ENCODE results near the gene PHGDH.
A peak's percentile ranks its signal among the peaks of the same experiment; 100 is the strongest.
"Not testable (repeated sequence)": the region's sequence is repeated elsewhere in the genome, so short reads cannot be mapped to it uniquely, and the experiment has no call there.

The PHGDH gene

DNA sequence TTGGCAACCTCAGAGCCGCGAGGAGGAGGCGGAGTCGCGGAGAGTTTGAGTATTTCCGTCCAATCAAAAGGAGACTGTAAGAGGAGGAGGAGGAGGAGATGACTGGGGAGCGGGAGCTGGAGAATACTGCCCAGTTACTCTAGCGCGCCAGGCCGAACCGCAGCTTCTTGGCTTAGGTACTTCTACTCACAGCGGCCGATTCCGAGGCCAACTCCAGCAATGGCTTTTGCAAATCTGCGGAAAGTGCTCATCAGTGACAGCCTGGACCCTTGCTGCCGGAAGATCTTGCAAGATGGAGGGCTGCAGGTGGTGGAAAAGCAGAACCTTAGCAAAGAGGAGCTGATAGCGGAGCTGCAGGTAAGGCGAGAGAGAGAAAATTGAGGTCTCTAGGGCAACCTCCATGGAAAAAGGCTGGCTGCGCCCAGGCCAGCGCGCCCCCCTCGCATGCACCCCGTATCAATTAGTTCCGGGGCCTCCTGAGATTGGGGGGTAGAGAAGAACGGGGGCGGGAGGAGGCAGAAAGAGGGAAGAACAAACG lies at the start of gene PHGDH:
TSS of gene PHGDH (plus strand) at position 131 of the 538 bp plus-strand sequence. CDS start at position 220, 89 bp downstream.
- DNase-seq = peak; percentile 27 to 36

DNA sequence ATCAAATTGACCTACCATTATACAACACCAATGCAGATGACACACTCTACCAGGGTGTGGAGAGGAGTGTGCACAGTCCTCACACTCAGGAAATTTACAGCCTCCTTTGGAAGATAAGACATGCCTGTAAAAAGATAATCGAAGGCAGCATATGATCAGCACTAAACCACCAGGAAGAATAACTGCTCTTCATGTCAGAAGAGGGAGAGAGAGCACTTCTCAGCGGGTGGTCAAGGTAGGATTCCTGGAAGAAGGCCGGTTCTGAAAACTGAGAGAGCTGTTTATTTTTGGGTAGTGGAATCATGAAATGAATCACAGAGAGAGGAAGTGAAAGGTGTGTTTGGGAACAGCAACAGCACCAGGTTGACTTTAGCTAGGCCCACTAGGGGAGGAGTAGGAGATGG lies 49.7 kb upstream of the PHGDH start:
- no peak for DNase-seq

- no peak for DNase-seq
Observed at GRCh38 chr1:119664067-119664466, 47.7 kb upstream of the PHGDH start.

DNA sequence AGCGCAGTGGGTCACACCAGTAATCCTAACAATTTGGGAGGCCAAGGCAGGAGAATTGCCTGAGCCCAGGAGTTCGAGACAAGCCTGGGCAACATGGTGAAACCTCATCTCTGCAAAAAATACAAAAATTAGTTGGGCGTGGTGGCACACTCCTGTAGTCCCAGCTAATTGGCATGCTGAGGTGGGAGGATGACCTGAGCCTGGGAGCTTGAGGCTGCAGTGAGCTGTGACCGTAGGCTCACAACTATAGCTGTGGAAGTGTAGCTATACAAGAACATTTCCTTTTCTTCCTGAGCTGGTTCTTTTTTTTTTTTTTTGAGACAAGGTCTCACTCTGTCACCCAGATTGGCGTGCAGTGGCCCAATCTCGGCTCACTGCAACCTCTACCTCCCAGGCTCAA lies 44.6 kb upstream of the PHGDH start:
- no peak for DNase-seq

- DNase-seq = no peak
Observed at GRCh38 chr1:119670898-119671297, 40.8 kb upstream of the PHGDH start.

- DNase-seq = no peak
Observed at GRCh38 chr1:119673171-119673940, 38.4 kb upstream of the PHGDH start.

DNA sequence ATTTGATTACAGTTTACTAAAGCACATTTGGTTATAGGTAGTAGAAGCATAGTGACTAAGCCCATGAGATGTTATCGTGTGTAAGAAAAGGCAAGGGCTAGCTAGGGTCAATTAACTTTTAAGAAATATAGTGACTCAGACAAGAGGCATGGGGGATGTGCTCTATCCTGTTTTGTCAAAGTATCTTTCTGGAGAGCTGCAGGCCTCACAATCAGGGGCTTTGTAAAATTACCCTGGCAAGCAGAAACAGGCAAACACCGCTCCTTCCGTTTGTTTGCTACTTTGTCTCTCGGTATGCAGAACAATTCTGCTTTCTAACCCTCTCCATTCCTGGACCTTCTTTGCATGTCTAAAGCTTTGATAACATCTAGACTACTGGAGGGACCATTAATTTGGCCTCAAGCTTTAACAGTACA lies 37.6 kb upstream of the PHGDH start:
- no peak for DNase-seq

DNA sequence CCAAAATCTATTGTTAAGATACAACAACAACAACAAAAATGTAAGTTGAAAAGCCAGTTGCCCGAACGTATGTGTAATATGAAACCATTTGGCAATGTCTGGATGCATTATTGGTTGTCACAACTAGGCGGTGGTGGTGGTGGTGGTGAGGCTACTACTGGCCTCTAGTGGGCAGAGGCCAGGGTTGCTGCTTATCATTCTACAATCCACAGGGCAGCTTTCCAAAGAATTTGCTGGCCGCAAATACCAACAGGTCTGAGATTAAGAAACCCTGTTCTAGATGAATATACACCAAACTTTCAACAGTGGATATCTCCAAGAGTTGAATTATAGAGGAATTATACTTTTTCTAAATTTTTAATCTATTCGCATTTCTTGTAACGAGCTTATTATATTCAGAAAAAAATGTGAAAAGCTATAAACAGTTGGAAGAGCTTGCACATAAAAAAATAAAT lies 36.9 kb upstream of the PHGDH start:
- DNase-seq = peak; percentile 14 to 36

- peak; percentile 51 to 58 for DNase-seq
Observed at GRCh38 chr1:119675349-119676345, 36.1 kb upstream of the PHGDH start.

DNA sequence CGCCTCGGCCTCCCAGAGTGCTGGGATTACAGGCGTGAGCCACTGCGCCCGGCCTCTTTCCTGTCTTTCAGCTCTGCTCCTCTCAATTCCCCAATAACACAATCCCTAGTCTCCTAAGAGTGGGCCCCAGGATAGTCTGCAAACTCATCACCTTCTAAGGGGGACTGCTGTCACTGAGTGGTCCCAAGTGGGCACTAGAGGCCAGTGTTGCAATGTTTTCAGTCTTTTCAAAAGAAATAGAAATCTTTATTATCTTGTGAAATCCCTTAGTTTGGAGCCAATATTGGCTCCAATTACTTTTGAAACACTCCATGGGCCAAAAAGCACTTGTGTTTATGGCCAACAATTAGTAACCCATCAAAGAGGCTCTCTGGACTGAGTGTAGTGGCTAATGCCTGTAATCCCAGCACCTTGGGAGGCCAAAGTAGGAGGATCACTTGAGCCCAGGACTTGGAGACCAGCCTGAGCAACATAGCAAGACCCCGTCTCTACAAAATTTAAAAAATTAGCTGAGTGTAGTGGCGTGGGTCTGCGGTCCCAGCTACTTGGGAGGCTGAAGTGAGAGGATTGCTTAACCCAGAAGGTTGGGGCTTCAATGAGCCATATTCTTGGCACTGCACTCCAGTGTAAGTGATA lies 35.0 kb upstream of the PHGDH start:
- DNase-seq = no peak

DNA sequence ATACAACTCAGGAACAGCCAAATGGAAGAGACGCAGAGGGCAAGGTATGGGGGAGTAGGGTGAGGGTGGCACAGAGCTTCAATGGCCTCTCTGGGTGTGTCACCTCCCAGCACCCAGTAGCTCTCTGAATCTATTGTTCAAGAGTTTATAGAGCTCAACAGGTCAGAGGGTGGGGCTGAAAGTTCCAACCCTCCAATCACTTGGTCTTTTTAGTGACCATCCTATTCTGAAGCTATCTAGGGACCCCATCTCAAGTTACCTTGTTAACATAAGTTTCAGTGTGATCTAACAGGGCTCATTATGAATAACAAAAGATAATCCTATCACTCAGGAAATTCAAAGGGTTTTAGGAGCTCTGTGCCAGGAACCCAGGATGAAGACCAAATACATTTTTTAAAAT lies 32.5 kb upstream of the PHGDH start:
- DNase-seq = no peak

GRCh38 chr1:119680193-119680592 lies 31.5 kb upstream of the PHGDH start:
- no peak for DNase-seq

- DNase-seq = no peak
Observed at GRCh38 chr1:119680723-119681122, 31.0 kb upstream of the PHGDH start.

DNA sequence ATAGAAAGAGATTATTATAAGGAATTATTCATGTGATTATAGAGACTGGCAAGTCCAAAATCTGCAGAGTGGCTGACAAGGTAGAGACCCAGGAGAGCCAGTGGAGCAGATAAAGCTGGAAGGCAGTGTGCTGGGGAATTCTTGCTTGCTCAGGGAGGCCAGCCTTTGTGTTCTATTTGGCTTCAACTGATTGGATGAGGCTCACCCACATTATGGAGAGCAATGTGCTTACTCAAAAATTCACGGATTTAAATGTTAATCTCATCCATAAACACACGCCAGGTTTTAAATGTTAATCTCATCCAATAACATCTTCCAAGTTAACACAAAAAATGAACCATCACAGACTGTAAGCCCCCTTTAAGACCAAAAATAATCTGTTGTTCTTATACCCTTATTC lies 30.2 kb upstream of the PHGDH start:
- DNase-seq = no peak

DNA sequence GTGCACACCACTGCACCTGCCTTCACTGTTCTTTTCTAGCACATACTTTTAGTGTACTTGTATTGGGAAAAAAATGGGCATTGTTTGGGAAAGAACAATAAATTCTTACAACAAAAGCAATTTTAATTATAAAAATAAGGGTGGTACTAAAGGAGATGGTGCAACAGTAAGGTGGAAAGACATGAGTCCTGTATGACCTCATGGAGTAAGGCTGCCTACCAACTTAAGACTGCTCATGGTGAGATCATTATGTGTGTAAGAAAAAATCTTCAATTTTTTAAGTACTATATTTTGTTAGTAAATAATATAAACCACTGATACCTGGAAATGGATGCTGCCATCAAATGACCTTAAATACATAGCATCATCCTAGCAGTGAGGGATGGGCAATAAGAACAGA lies 29.6 kb upstream of the PHGDH start:
- DNase-seq = no peak

GRCh38 chr1:119683893-119684292 lies 27.8 kb upstream of the PHGDH start:
- DNase-seq = no peak

DNA sequence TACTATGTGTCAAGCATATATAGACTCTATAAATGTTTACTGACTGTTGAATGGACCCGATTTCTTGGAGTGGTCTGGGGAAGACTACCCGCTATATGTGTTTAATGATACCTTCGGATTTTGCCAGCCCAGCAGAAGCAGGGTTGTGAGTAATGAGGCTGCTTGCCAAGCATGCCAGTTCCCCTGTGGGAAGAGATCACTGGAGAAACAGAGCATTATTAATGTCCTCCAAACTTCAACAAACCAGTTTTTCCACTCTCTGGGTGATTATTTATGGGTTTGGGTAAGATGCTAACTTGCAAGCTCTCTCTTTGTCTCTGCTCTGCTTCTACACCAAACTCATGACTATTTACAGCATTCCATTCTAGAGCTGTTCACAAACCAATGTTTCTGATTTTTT lies 25.1 kb upstream of the PHGDH start:
- DNase-seq = no peak

GRCh38 chr1:119687434-119688079 lies 24.2 kb upstream of the PHGDH start:
- no peak for DNase-seq

DNA sequence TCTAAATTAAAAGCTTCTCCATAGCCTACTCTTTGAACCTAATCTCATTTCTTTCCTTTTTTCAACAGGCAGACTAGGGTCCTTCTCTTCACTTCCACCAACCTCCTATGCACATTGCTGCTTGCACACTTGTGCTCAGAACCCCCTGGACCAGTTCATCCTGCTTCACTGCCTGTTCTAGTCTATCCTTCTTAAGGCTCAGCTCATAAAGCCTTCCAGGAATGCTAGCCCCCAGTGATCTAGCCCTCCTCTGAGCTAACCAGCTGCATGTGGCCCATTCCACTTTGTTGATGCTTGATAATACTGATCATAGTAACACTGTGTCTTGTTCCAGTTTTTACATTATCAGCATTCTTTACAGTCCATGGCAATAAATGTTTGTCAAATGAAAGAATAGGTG lies 22.9 kb upstream of the PHGDH start:
- no peak for DNase-seq

- DNase-seq = no peak
Observed at GRCh38 chr1:119689511-119689910, 22.2 kb upstream of the PHGDH start.

DNA sequence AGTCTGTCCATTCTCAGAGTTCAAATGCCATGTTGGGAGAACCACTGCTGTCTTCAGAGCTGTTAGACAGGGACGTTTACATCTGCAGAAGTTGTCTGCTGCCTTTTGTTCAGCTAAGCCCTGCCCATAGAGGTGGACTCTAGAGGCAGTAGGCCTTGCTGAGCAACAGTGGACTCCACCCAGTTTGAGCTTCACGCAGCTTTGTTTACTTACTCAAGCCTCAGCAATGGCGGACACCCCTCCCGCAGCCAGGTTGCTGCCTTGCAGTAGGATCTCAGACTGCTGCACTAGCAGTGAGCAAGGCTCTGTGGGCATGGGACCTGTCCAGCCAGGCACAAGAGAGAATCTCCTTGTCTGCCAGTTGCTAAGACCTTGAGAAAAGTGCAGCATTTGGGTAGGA lies 14.9 kb upstream of the PHGDH start:
- DNase-seq = not testable (repeated sequence)

DNA sequence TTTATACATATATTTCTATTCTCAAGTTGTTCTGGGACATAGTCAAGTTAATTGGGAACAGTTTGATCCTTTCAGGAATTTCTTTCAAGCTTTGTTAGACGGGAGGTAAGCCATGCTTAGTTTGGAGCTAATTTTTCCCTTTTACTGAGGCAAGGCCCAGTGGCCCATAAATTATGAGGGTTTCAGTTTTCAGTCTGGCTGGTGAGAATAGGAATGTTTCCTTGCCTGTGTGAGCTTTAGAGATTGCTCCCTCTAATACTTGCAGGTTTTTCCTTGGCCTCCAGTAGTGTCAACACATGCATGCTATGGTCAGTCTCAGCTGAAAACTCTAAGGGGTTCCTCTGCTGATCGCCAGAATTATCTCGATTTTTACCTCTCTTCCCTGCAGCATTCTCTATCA lies 14.1 kb upstream of the PHGDH start:
- DNase-seq = no peak

Measured in CD4-positive, alpha-beta T cell treated with Interleukin-1 beta for 1 hour (primary cell).